ENCODE measurements around the gene SLAMF1.
"Not testable (repeated sequence)": the region's sequence is repeated elsewhere in the genome, so short reads cannot be mapped to it uniquely, and the experiment has no call there.

Gene SLAMF1

DNA sequence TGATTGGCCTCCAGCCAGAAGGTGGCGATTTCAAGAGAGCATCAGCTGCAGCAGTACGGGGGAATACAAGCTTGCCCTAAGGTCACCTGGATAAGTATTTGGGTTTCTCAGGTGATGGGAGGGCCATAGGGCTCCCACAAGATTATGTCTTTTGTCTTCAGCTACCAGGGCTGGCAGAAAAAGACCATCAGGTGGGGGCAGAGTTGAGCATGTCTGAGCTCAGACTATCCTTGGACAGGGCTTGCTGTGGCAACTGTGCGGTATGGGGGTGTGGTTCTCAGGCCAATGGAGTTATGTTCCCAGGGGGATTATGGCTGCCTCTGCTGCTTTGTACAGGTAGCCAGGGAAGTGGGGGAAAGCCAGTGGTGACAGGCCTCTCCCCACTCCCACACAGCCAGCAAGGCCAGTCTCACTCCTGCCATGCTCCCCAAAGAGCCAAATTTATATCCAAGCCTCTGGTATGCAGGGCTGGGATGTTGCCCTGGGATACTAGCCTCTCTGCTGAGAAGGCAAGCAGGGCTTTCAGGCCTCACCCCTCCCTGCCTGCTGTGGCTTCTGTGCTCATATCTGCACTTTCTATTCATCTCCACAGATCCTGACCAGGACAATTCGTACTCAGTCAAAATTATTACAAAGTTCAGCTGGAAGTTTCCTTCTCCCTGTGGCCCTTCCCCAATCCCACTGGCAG is 40.9 kb downstream of the SLAMF1 start:
- Histone ChIP-seq H3K9me3 (ENCODE audit: control insufficient read depth, insufficient read depth, low read length) (no peaks in the 10 kb centered on the region), H3K9ac (ENCODE audit: low read depth, low read length) (no peak overlapping the region), H3K4me1 (ENCODE audit: control insufficient read depth, insufficient read depth, low read length) (peaks cover 2% of the 10 kb centered on the region), H3K4me3 (ENCODE audit: low read depth, low read length) (no peak overlapping the region), H3K36me3 (ENCODE audit: control insufficient read depth, insufficient read depth, low read length) (no peaks in the 10 kb centered on the region), H3K27me3 (ENCODE audit: control insufficient read depth, insufficient read depth, low read length) (no peaks in the 10 kb centered on the region)

DNA sequence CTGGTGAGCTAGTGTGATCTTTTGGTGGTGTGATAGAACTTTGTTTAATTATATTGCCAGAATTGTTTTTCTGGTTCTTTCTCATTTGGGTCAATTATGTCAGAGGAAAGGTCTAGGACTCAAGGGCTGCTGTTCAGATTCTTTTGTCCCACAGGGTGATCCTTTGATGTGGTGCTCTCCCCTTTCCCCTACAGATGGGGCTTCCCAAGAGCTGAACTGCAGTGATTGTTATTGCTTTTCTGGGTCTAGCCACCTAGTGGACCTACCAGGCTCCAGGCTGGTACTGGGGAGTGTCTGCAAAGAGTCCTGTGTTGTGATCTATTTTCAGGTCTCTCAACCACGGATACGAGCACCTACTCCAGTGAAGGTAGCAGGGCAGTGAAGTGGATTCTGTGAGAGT is 41.6 kb downstream of the SLAMF1 start:
- H3K9me3 ChIP-seq (ENCODE audit: control insufficient read depth, insufficient read depth, low read length) = no peaks in the 10 kb centered on the region
- H3K36me3 ChIP-seq (ENCODE audit: control insufficient read depth, insufficient read depth, low read length) = no peaks in the 10 kb centered on the region
- no peaks in the 10 kb centered on the region for H3K27me3 ChIP-seq (ENCODE audit: control insufficient read depth, insufficient read depth, low read length)
- H3K9ac ChIP-seq (ENCODE audit: low read depth, low read length) = no peak overlapping the region
- no peak overlapping the region for H3K4me3 ChIP-seq (ENCODE audit: low read depth, low read length)
- peaks cover 2% of the 10 kb centered on the region for H3K4me1 ChIP-seq (ENCODE audit: control insufficient read depth, insufficient read depth, low read length)

DNA sequence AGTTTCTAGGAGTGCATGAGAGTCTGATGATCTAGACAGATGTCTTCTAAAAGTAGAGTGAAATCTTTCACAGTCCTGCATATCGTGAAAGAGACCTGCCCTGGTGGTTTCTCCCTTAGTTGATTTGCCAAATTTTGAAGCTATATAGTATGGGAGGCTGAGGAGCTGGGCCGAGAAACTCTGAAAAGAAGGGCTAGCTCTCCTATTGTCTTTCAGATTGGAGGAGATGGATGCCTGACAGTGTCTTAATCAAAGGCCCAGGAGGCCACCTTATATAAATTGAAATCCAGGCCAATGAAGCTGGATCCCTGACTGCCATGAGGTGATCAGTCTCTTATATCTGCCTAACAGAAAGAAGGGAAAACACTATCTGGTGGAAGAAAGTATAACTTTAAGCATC is 49.1 kb downstream of the SLAMF1 start:
- peaks cover 2% of the 10 kb centered on the region for H3K9me3 ChIP-seq (ENCODE audit: control insufficient read depth, insufficient read depth, low read length)
- H3K4me1 ChIP-seq (ENCODE audit: control insufficient read depth, insufficient read depth, low read length) = no peaks in the 10 kb centered on the region
- H3K36me3 ChIP-seq (ENCODE audit: control insufficient read depth, insufficient read depth, low read length) = no peaks in the 10 kb centered on the region
- H3K9ac ChIP-seq (ENCODE audit: low read depth, low read length) = no peak overlapping the region
- no peaks in the 10 kb centered on the region for H3K27me3 ChIP-seq (ENCODE audit: control insufficient read depth, insufficient read depth, low read length)
- H3K4me3 ChIP-seq (ENCODE audit: low read depth, low read length) = no peak overlapping the region

DNA sequence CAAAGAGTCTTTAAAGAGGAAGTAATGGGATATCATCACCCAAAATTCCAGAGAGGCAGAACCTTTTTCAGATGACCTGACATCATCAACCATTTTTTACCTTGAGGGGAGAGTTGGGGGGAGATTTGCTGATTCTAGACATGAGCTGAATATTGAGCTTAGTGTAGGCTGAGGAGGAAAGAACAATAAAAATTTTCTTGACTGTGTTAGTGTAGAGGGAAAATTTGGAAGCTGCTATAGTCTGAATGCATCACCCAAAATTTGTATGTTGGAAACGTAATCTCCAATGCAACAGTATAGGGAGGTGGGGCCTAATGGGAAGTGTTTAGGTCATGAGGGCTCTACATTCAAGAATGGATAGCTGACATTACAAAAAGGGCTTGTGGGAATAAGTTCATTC is 49.8 kb downstream of the SLAMF1 start:
- no peak overlapping the region for H3K9ac ChIP-seq (ENCODE audit: low read depth, low read length)
- no peaks in the 10 kb centered on the region for H3K36me3 ChIP-seq (ENCODE audit: control insufficient read depth, insufficient read depth, low read length)
- H3K9me3 ChIP-seq (ENCODE audit: control insufficient read depth, insufficient read depth, low read length) = peaks cover 2% of the 10 kb centered on the region
- no peaks in the 10 kb centered on the region for H3K27me3 ChIP-seq (ENCODE audit: control insufficient read depth, insufficient read depth, low read length)
- H3K4me1 ChIP-seq (ENCODE audit: control insufficient read depth, insufficient read depth, low read length) = no peaks in the 10 kb centered on the region
- H3K4me3 ChIP-seq (ENCODE audit: low read depth, low read length) = no peak overlapping the region

DNA sequence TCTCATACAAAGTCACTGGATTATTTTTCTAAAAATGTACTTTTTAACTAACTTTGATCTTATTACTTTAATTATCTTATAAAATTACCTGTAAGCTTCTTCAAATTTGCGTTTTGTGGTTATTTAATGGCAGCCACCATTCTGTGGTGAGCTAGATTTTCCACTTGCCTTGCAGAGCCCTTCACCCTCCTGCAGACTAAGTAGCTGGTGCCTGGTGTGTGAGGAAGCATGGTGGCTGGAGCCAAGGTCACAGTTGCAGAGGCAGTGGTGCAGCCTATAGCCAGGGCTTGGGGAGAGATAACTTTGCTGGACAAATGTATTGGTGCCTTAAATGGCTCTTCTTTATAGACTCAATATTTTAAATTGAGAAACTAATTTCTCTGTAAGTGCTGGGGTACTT is 56.4 kb downstream of the SLAMF1 start:
- no peaks in the 10 kb centered on the region for H3K36me3 ChIP-seq (ENCODE audit: control insufficient read depth, insufficient read depth, low read length)

DNA sequence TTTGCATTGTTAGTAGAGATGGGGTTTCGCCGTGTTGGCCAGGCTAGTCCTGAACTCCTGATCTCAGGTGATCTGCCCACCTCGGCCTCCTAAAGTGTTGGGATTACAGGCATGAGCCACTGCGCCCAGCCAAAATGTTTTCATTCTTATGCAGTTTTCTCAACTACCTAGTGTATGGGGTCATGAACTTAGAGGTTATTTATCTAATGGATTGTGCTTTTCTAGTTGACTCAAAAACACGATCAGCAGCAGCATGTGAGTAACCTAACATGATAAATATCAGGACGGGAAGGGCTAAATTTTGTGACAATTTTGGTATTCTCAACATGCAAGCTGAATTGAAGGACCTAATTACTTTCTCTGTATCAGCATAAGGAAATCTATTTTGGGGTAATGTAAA is 58.4 kb downstream of the SLAMF1 start:
- Histone ChIP-seq H3K4me3 (ENCODE audit: low read depth, low read length) (no peak overlapping the region), H3K36me3 (ENCODE audit: control insufficient read depth, insufficient read depth, low read length) (no peaks in the 10 kb centered on the region)

More for the DNA sequence above, 56.4 kb downstream of the SLAMF1 start:
- Histone ChIP-seq H3K9ac (ENCODE audit: low read depth, low read length) (no peak overlapping the region), H3K9me3 (ENCODE audit: control insufficient read depth, insufficient read depth, low read length) (no peaks in the 10 kb centered on the region), H3K4me3 (ENCODE audit: low read depth, low read length) (no peak overlapping the region), H3K4me1 (ENCODE audit: control insufficient read depth, insufficient read depth, low read length) (no peaks in the 10 kb centered on the region), H3K27me3 (ENCODE audit: control insufficient read depth, insufficient read depth, low read length) (no peaks in the 10 kb centered on the region)

DNA sequence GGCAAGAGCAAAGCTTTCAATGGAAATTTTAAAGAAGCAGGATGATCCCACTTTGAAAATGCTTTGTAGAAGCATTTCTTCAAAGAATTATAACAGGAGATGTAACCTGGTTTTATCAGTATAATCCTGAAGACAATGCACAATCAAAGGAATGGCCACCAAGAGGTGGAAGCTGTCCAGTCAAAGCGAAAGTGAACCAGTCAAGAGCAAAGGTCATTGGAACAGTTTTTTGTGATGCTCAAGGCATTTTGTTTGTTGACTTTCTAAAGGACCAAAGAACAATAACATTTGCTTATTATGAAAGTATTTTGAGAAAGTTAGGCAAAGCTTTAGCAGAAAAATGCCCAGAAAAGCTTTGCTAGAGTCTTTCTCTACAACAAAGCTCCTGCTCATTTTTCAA is 62.1 kb downstream of the SLAMF1 start:
- no peaks in the 10 kb centered on the region for H3K36me3 ChIP-seq (ENCODE audit: control insufficient read depth, insufficient read depth, low read length)
- H3K9ac ChIP-seq (ENCODE audit: low read depth, low read length) = no peak overlapping the region
- H3K27me3 ChIP-seq (ENCODE audit: control insufficient read depth, insufficient read depth, low read length) = no peaks in the 10 kb centered on the region
- no peaks in the 10 kb centered on the region for H3K9me3 ChIP-seq (ENCODE audit: control insufficient read depth, insufficient read depth, low read length)
- H3K4me1 ChIP-seq (ENCODE audit: control insufficient read depth, insufficient read depth, low read length) = no peaks in the 10 kb centered on the region
- H3K4me3 ChIP-seq (ENCODE audit: low read depth, low read length) = no peak overlapping the region

More for the DNA sequence above, 58.4 kb downstream of the SLAMF1 start:
- Histone ChIP-seq H3K9ac (ENCODE audit: low read depth, low read length) (no peak overlapping the region), H3K9me3 (ENCODE audit: control insufficient read depth, insufficient read depth, low read length) (no peaks in the 10 kb centered on the region), H3K27me3 (ENCODE audit: control insufficient read depth, insufficient read depth, low read length) (no peaks in the 10 kb centered on the region), H3K4me1 (ENCODE audit: control insufficient read depth, insufficient read depth, low read length) (no peaks in the 10 kb centered on the region)

DNA sequence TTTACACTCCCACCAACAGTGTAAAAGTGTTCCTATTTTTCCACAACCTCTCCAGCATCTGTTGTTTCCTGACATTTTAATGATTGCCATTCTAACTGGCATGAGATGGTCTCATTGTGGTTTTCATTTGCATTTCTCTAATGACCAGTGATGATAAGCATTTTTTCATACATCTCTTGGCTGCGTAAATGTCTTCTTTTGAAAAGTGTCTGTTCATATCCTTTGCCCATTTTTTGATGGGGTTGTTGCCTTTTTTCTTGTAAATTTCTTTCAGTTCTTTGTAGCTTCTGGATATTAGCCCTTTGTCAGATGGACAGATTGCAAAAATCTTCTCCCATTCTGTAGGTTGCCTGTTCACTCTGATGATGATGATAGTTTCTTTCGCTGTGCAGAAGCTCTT is 63.9 kb downstream of the SLAMF1 start:
- H3K4me1 ChIP-seq (ENCODE audit: control insufficient read depth, insufficient read depth, low read length); H3K27me3 ChIP-seq (ENCODE audit: control insufficient read depth, insufficient read depth, low read length); H3K9ac ChIP-seq (ENCODE audit: low read depth, low read length); H3K36me3 ChIP-seq (ENCODE audit: control insufficient read depth, insufficient read depth, low read length); H3K4me3 ChIP-seq (ENCODE audit: low read depth, low read length); H3K9me3 ChIP-seq (ENCODE audit: control insufficient read depth, insufficient read depth, low read length): not testable (repeated sequence)

DNA sequence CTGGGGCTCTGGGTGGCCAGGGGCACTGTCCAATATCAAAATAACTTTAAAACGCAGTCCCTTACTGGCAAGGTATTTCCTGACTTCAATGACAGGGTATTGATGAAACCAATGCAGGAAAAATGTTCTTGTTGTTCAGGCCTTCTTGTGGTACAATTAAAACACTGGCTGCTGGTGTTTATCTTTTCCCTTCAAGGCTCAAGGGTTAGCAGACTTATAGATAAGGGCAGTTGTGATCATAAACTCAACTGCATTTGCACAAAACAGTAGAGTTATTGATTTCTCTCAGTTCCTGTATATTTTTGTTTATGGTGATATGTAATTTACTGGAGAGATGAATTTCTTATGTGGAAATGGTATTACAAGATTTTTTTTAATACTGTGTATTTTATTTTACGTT is 64.9 kb downstream of the SLAMF1 start:
- Histone ChIP-seq H3K27me3 (ENCODE audit: control insufficient read depth, insufficient read depth, low read length) (no peaks in the 10 kb centered on the region), H3K4me1 (ENCODE audit: control insufficient read depth, insufficient read depth, low read length) (no peaks in the 10 kb centered on the region), H3K9ac (ENCODE audit: low read depth, low read length) (no peak overlapping the region), H3K9me3 (ENCODE audit: control insufficient read depth, insufficient read depth, low read length) (no peaks in the 10 kb centered on the region), H3K36me3 (ENCODE audit: control insufficient read depth, insufficient read depth, low read length) (no peaks in the 10 kb centered on the region), H3K4me3 (ENCODE audit: low read depth, low read length) (no peak overlapping the region)

DNA sequence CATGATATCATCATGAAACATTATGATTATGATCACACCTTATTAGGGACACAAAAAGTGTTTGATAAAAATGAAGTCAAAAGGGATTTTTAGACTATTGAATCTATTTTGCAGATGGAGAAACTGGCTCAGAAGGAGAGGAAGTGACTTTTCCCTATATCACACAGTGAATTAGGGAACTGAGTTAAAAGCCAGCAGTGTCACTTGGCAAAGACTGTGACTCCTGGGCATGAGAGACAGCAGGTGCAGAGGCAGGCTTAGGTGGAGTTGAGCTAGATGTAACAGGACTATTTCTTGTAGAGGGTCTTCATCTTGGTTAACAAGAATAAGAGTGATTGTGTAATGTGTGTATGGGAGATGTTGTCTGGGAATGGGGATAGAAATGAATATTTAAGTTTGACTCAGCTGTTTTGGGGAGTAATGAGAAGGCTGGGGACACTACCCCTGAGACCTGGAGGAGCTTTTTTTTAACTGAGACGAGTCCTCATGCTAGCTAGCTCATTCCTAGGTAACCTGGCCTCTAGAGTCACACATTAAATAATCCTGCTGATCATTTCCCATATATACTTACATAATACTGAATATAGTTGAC is 66.5 kb downstream of the SLAMF1 start:
- Histone ChIP-seq H3K27me3 (ENCODE audit: control insufficient read depth, insufficient read depth, low read length) (no peaks in the 10 kb centered on the region), H3K4me3 (ENCODE audit: low read depth, low read length) (no peak overlapping the region), H3K9me3 (ENCODE audit: control insufficient read depth, insufficient read depth, low read length) (no peaks in the 10 kb centered on the region), H3K9ac (ENCODE audit: low read depth, low read length) (no peak overlapping the region), H3K4me1 (ENCODE audit: control insufficient read depth, insufficient read depth, low read length) (no peaks in the 10 kb centered on the region), H3K36me3 (ENCODE audit: control insufficient read depth, insufficient read depth, low read length) (no peaks in the 10 kb centered on the region)

DNA sequence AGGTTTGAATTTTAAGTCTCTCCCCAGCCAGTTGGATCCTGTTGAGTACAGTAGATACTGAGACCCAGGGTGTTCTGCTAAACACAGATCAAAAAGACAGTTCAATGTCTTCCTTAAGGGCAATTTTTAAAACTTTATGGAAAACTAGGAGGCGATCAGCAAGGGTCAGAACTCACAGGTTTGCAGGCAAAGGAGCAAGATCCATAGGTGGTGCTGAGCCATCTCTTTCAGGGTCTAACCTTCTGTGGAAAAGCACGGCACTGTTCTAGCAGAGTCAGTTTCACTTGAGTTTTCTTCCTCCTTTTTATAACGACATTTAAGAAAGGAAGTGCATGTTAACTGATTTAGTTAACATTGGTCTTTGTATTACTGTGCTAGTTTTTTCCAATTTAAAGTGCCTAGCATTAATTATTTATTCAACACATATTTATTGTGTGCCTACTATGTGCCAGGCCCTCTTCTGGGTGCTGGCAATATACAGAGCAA is 67.6 kb downstream of the SLAMF1 start, which contains the start of gene CD84:
TSS of gene CD84 (minus strand) at position 281 of the 486 bp plus-strand sequence. CDS start at position 222, 59 bp downstream.
- H3K4me1 ChIP-seq (ENCODE audit: control insufficient read depth, insufficient read depth, low read length) = no peaks in the 10 kb centered on the region
- no peak within 1 kb of the TSS for H3K4me3 ChIP-seq (ENCODE audit: low read depth, low read length)
- no peak within 1 kb of the TSS for H3K9ac ChIP-seq (ENCODE audit: low read depth, low read length)
- H3K36me3 ChIP-seq (ENCODE audit: control insufficient read depth, insufficient read depth, low read length) = no peaks in the 10 kb centered on the region
- H3K9me3 ChIP-seq (ENCODE audit: control insufficient read depth, insufficient read depth, low read length) = no peaks in the 10 kb centered on the region
- H3K27me3 ChIP-seq (ENCODE audit: control insufficient read depth, insufficient read depth, low read length) = no peaks in the 10 kb centered on the region

DNA sequence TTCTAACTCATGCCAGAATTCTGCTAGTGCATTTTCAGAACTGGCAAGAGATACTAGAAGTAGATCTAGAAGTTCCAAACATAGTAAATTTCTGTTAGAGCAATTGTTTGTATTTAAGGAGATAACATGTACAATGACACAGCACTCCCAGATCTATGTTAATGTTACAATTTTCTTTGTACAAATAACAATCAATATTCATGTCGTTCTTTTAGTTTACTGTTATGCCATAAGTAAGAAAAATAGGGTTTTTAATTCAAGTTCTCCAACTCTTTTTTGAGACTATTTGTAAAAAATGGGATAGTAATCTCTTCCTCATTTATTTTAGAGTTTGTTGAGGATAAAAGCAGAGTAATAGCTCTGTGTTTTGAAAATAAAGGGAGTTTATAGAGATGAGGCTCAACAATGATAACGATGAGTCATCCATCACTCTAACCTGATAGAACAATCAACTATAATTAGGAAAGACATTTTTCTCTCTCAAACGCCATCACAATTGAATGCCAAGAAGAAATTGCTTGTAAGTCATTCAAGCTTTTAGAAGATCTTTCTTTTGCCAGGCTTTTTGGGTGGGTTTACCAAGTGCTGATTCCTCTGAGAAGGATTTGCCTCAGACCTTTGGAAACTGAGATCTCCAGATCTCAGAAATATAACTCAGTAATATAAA is 68.2 kb downstream of the SLAMF1 start:
- Histone ChIP-seq H3K27me3 (ENCODE audit: control insufficient read depth, insufficient read depth, low read length) (no peaks in the 10 kb centered on the region), H3K4me3 (ENCODE audit: low read depth, low read length) (no peak overlapping the region), H3K4me1 (ENCODE audit: control insufficient read depth, insufficient read depth, low read length) (no peaks in the 10 kb centered on the region)

More for the DNA sequence above, 68.2 kb downstream of the SLAMF1 start:
- Histone ChIP-seq H3K36me3 (ENCODE audit: control insufficient read depth, insufficient read depth, low read length) (no peaks in the 10 kb centered on the region), H3K9me3 (ENCODE audit: control insufficient read depth, insufficient read depth, low read length) (no peaks in the 10 kb centered on the region), H3K9ac (ENCODE audit: low read depth, low read length) (no peak overlapping the region)
